SH-SY5Y (cell line): Measurements from ENCODE around the gene PCBP4.

Experiments
- GATA2 ChIP-seq: IDR thresholded peaks from 2 replicates; pipeline ENCODE4 v1.6.1; 2011; ENCODE audit warnings: mild to moderate bottlenecking, low read depth, low read length
- GATA3 ChIP-seq: IDR thresholded peaks from 2 replicates; pipeline ENCODE4 v1.6.1; 2011; ENCODE audit warnings: low read depth, mild to moderate bottlenecking, low read length, moderate library complexity

DNA sequence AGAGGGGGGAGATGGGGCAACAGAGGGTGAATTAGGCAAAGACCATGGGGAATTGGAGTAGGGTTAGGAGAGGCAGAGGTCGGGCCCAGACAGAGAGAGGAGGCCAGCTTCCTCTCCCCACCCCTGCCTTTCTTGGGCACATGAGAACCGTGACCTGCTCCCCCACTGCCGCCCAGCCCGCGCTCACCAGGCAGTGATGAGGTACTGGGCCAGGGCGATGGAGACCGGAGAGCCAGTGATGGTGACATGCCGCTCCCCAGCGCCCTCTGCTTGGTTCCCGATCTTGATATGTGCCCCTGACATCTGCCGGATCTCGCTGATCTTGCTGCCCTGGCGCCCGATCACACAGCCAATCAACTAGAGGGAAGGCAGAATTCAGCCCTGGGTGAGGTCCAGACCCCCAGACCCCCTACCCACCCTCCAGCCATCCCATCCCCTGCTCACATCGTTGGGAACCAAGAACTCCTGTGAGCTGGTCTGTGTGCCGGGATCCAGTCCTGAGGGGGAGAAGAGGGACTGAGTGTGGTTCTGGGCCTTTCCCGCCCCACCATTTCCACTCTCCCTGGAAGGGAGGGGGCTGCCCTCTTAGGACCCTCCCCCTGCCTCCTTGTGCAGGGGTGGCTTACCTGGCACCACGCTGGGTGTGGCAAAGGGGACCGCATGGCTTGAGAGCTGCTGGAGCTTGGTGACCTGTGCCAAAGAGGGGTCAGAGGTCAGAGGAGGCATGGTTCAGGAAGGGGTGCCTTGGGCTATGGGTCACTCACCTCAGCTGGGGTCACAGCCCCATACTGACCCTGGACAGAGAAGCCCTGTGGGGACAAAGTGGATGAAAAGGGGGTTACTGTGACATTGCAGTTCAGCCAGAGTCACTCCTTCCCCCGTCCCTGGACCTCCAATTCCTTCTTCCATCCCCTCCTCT lies 8.4 kb downstream of the PCBP4 start:
- no peak for TF ChIP-seq GATA2
- no peak for TF ChIP-seq GATA3
